ENCODE results near the gene TSPAN3.
A peak's percentile ranks its signal among the peaks of the same experiment; 100 is the strongest.

Gene TSPAN3

GRCh38 chr15:77084436-77084835, 13.5 kb upstream of the TSPAN3 start:
- no peak for DNase-seq (ENCODE audit: low spot score)

GRCh38 chr15:77083381-77084160, 12.7 kb upstream of the TSPAN3 start:
- DNase-seq (ENCODE audit: low spot score), result peak; percentile 88

- DNase-seq (ENCODE audit: low spot score), result no peak
Measured at GRCh38 chr15:77081971-77082370, 11.1 kb upstream of the TSPAN3 start.

- peak; percentile 47 for DNase-seq (ENCODE audit: low spot score)
Measured at GRCh38 chr15:77076323-77076915, 5.5 kb upstream of the TSPAN3 start.

- peak; percentile 71 for DNase-seq (ENCODE audit: low spot score)
Measured at GRCh38 chr15:77075528-77075927, 4.6 kb upstream of the TSPAN3 start.

GRCh38 chr15:77074350-77074749, 3.4 kb upstream of the TSPAN3 start:
- DNase-seq (ENCODE audit: low spot score), result no peak

GRCh38 chr15:77071305-77072223, 655 bp upstream of the TSPAN3 start:
- DNase-seq (ENCODE audit: low spot score), result no peak

- no peak for DNase-seq (ENCODE audit: low spot score)
Measured at GRCh38 chr15:77070180-77070494, 772 bp downstream of the TSPAN3 start.

GRCh38 chr15:77069521-77070121, 1.3 kb downstream of the TSPAN3 start:
- no peak for DNase-seq (ENCODE audit: low spot score)

- DNase-seq (ENCODE audit: low spot score), result no peak
Measured at GRCh38 chr15:77068633-77069032, 2.3 kb downstream of the TSPAN3 start.

- DNase-seq (ENCODE audit: low spot score), result no peak
Measured at GRCh38 chr15:77067691-77068367, 3.1 kb downstream of the TSPAN3 start.

GRCh38 chr15:77066971-77067690, 3.8 kb downstream of the TSPAN3 start:
- no peak for DNase-seq (ENCODE audit: low spot score)

GRCh38 chr15:77064539-77065308, 6.2 kb downstream of the TSPAN3 start:
- DNase-seq (ENCODE audit: low spot score), result no peak

GRCh38 chr15:77064063-77064462, 6.8 kb downstream of the TSPAN3 start:
- DNase-seq (ENCODE audit: low spot score), result no peak

- no peak for DNase-seq (ENCODE audit: low spot score)
Measured at GRCh38 chr15:77063249-77063648, 7.7 kb downstream of the TSPAN3 start.

GRCh38 chr15:77060546-77060945, 10.4 kb downstream of the TSPAN3 start:
- peak; percentile 62 for DNase-seq (ENCODE audit: low spot score)

- peak; percentile 51 for DNase-seq (ENCODE audit: low spot score)
Measured at GRCh38 chr15:77059786-77060361, 11.0 kb downstream of the TSPAN3 start.

GRCh38 chr15:77058468-77058867, 12.4 kb downstream of the TSPAN3 start:
- no peak for DNase-seq (ENCODE audit: low spot score)

GRCh38 chr15:77057685-77058084, 13.2 kb downstream of the TSPAN3 start:
- DNase-seq (ENCODE audit: low spot score), result no peak

GRCh38 chr15:77057072-77057471, 13.8 kb downstream of the TSPAN3 start:
- no peak for DNase-seq (ENCODE audit: low spot score)
